Muscle of leg (tissue), 11 donors: ENCODE data around the gene PRKG1. TPM values are rescaled to one million over a fixed set of nuclear protein-coding genes. Genes with fewer than 3 reads are reported as not detected.
"Not testable (repeated sequence)": the region's sequence is repeated elsewhere in the genome, so short reads cannot be mapped to it uniquely, and the experiment has no call there.

Experiments used
- DNase-seq: peaks from one replicate; pipeline ENCODE4 v3.0.0; 2013
- H3K27ac ChIP-seq: one replicate; pipeline ENCODE4 v1.5.1; 2013; ENCODE audit warnings: mild to moderate bottlenecking, low read length, control low read depth
- H3K27me3 ChIP-seq: one replicate; pipeline ENCODE4 v1.6.1; 2013; ENCODE audit warnings: low read length; ENCODE audit not compliant: control insufficient read depth, insufficient read depth
- H3K36me3 ChIP-seq: one replicate; pipeline ENCODE4 v1.6.1; 2013; ENCODE audit warnings: low read length; ENCODE audit not compliant: control insufficient read depth, insufficient read depth
- H3K4me1 ChIP-seq: one replicate; pipeline ENCODE4 v1.6.1; 2013; ENCODE audit warnings: low read length; ENCODE audit not compliant: control insufficient read depth, insufficient read depth
- H3K4me3 ChIP-seq: one replicate; pipeline ENCODE4 v1.5.1; 2013; ENCODE audit warnings: low read length, control low read depth
- H3K9me3 ChIP-seq: replicated peaks from 2 replicates; pipeline ENCODE4 v1.6.1; 2013; ENCODE audit warnings: low read depth, low read length; ENCODE audit not compliant: control insufficient read depth
- WGBS: methylation state at CpG from one replicate; pipeline ENCODE4 v1.1.5; 2013; ENCODE audit warnings: missing lambda C conversion rate; ENCODE audit not compliant: insufficient coverage; 5-methylcytosine and 5-hydroxymethylcytosine counted together
- polyA plus RNA-seq, 8 donors: library from polyadenylated mRNA; unstranded; fragments of 120-200 nt; gene quantifications; one replicate each; pipeline versions ENCODE4 v1.2.1 to v1.2.3, GENCODE V29; 2013; ENCODE audit warnings: inconsistent platforms in 1 of 8, low replicate concordance in 1 of 8; ENCODE audit not compliant: insufficient read length in 8 of 8, insufficient read depth in 1 of 8
- total RNA-seq: library from RNA; stranded (reverse); fragments of 120-200 nt; gene quantifications from one replicate; pipeline ENCODE4 v1.2.4, GENCODE V29; 2013

PRKG1 gene
- total and polyA plus RNA-seq, 9 donors, result 23.3 to 59.2 (median 50.3) TPM

DNA sequence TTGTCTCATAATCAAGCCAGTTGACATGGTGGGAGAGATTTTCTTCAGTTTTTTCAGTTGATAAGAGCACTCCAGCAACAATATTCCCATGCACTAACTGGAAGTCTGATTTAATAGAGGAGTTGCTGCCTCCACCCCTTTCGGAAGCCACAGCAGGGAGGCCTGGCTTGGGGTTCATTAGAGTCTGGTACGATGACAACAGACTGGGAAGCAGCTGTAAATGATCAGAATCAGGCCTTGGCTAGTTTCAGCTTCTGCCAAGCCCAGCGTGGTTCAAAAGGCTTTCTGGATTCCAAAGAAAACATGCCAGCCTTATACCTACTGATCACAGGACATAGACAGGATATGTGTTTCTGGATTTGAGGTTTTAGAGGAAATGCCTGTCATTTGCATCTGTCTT is 351.1 kb downstream of the PRKG1 start:
- Histone ChIP-seq H3K36me3 (no peaks in the 10 kb centered on the region), H3K27me3 (no peaks in the 10 kb centered on the region), H3K4me3 (no peak overlapping the region), H3K9me3 (no peaks in the 10 kb centered on the region), H3K4me1 (peaks cover 4% of the 10 kb centered on the region), H3K27ac (no peak overlapping the region)
- 50% methylated on average over 1 of the region's 3 CpGs for WGBS
- DNase-seq, result peak; percentile 39

- H3K4me3 ChIP-seq, result no peak overlapping the region
Measured at GRCh38 chr10:51427758-51428157, 353.5 kb downstream of the PRKG1 start.

DNA sequence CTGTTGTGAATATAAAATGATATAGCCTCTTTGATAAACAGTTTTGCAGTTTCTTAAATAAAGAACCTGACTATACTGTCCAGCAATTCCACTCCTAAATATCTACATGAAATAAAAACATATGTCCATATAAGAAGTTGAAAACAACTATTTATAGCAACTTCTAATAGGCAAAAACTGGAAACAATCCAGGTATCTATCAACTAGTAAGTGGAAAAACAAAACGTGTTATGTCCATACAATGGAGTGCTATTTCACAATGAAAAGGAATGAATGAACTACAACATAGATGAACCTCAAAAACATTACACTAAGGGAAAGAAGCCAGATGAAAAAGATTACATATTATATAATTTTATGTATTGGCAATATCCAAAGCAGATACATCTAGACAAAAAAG is 356.2 kb downstream of the PRKG1 start:
- DNase-seq, result no peak
- peaks cover 5% of the 10 kb centered on the region for H3K4me1 ChIP-seq
- no peak overlapping the region for H3K27ac ChIP-seq
- H3K27me3 ChIP-seq, result no peaks in the 10 kb centered on the region
- no peaks in the 10 kb centered on the region for H3K36me3 ChIP-seq
- no peaks in the 10 kb centered on the region for H3K9me3 ChIP-seq
- no CpG with 5 or more reads among the region's 1 CpG for WGBS
- no peak overlapping the region for H3K4me3 ChIP-seq

More at GRCh38 chr10:51427758-51428157, 353.5 kb downstream of the PRKG1 start:
- no CpG with 5 or more reads among the region's 2 CpGs for WGBS
- no peak for DNase-seq
- no peaks in the 10 kb centered on the region for H3K27me3 ChIP-seq
- H3K9me3 ChIP-seq, result no peaks in the 10 kb centered on the region
- H3K4me1 ChIP-seq, result peaks cover 2% of the 10 kb centered on the region
- no peak overlapping the region for H3K27ac ChIP-seq
- no peaks in the 10 kb centered on the region for H3K36me3 ChIP-seq

- H3K9me3 ChIP-seq, result no peaks in the 10 kb centered on the region
- H3K4me3 ChIP-seq, result no peak overlapping the region
- DNase-seq, result peak; percentile 51
- H3K36me3 ChIP-seq, result no peaks in the 10 kb centered on the region
- no peak overlapping the region for H3K27ac ChIP-seq
- 0% methylated on average over 2 of the region's 4 CpGs for WGBS
- H3K27me3 ChIP-seq, result no peaks in the 10 kb centered on the region
- peaks cover 5% of the 10 kb centered on the region for H3K4me1 ChIP-seq
Measured at GRCh38 chr10:51433949-51434475, 359.7 kb downstream of the PRKG1 start.

DNA sequence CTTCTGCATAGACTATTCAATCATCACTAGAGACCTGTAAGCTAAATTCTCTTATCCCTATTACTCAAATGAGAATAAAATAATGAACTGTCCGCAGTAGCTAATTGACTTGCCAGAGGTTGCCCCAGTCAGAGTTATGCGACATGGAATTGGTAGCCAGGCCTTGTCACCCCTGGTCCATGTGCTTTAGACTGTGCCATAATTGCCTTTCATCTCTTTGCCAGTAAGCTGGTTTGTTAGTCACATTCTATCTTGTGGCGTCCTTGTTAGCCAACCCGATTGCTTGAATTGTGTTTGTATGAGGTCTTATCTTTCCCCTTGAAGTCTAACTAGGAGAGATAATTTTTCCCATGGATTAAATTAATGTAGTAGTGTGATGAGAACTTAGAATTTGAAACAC is 362.5 kb downstream of the PRKG1 start:
- no peak for DNase-seq
- Histone ChIP-seq H3K36me3 (no peaks in the 10 kb centered on the region), H3K4me3 (no peak overlapping the region), H3K4me1 (peaks cover 5% of the 10 kb centered on the region), H3K27me3 (no peaks in the 10 kb centered on the region), H3K9me3 (no peaks in the 10 kb centered on the region), H3K27ac (no peak overlapping the region)
- WGBS, result 92% methylated on average over 2 of the region's 4 CpGs

- no peak overlapping the region for H3K4me3 ChIP-seq
- no CpG with 5 or more reads among the region's 1 CpG for WGBS
- H3K27ac ChIP-seq, result no peak overlapping the region
- H3K9me3 ChIP-seq, result no peaks in the 10 kb centered on the region
- no peaks in the 10 kb centered on the region for H3K36me3 ChIP-seq
- H3K27me3 ChIP-seq, result no peaks in the 10 kb centered on the region
- DNase-seq, result no peak
- H3K4me1 ChIP-seq, result no peaks in the 10 kb centered on the region
Measured at GRCh38 chr10:51439645-51440044, 365.4 kb downstream of the PRKG1 start.

GRCh38 chr10:51445588-51445987 is 371.3 kb downstream of the PRKG1 start:
- Histone ChIP-seq H3K9me3 (no peaks in the 10 kb centered on the region), H3K4me1 (no peaks in the 10 kb centered on the region), H3K36me3 (no peaks in the 10 kb centered on the region), H3K4me3 (no peak overlapping the region), H3K27me3 (no peaks in the 10 kb centered on the region), H3K27ac (no peak overlapping the region)
- WGBS, result no CpG with 5 or more reads among the region's 3 CpGs
- DNase-seq, result no peak

DNA sequence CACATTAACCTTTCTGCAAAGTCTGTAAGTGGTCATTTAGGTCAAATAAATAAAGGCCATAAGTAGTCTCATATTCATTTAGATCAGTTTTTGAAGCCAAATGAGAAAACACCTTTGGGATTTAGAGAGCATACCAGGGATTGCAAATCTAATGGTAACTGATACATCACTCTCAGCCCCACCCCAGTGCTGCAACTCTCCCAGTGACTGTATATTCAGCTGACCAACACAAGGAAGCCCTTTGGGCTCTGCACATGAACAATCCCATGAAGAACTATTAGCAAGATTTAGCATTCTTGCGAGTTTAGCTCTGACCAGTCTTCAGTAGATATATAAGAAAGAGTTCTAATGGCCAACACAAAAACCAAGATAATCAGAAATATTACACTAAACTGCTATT is 372.8 kb downstream of the PRKG1 start:
- H3K27ac ChIP-seq, result no peak overlapping the region
- no peak for DNase-seq
- H3K36me3 ChIP-seq, result no peaks in the 10 kb centered on the region
- H3K9me3 ChIP-seq, result no peaks in the 10 kb centered on the region
- no CpG with 5 or more reads among the region's 1 CpG for WGBS
- H3K4me1 ChIP-seq, result no peaks in the 10 kb centered on the region
- H3K4me3 ChIP-seq, result no peak overlapping the region
- no peaks in the 10 kb centered on the region for H3K27me3 ChIP-seq

GRCh38 chr10:51455762-51456161 is 381.5 kb downstream of the PRKG1 start:
- H3K4me3 ChIP-seq, H3K27me3 ChIP-seq, DNase-seq, H3K36me3 ChIP-seq, H3K4me1 ChIP-seq, H3K27ac ChIP-seq: not testable (repeated sequence)
- WGBS, result 70% methylated on average over 1 of the region's 3 CpGs
- peaks cover 18% of the 10 kb centered on the region for H3K9me3 ChIP-seq

GRCh38 chr10:51459476-51459875 is 385.2 kb downstream of the PRKG1 start:
- Histone ChIP-seq H3K4me3 (no peak overlapping the region), H3K36me3 (no peaks in the 10 kb centered on the region), H3K9me3 (peaks cover 12% of the 10 kb centered on the region), H3K27me3 (no peaks in the 10 kb centered on the region), H3K27ac (no peak overlapping the region), H3K4me1 (no peaks in the 10 kb centered on the region)
- DNase-seq, result no peak
- WGBS, result no CpG with 5 or more reads among the region's 1 CpG
